NCI-H226 (cell line): ENCODE measurements around the gene CRYBB2.
"Not testable (repeated sequence)": the region's sequence is repeated elsewhere in the genome, so short reads cannot be mapped to it uniquely, and the experiment has no call there.

Experiments used
- DNase-seq: peaks from one replicate; pipeline ENCODE4 v3.0.0-alpha.2; 2015

The CRYBB2 gene

GRCh38 chr22:25200967-25201366, 18.5 kb upstream of the CRYBB2 start:
- DNase-seq = no peak

DNA sequence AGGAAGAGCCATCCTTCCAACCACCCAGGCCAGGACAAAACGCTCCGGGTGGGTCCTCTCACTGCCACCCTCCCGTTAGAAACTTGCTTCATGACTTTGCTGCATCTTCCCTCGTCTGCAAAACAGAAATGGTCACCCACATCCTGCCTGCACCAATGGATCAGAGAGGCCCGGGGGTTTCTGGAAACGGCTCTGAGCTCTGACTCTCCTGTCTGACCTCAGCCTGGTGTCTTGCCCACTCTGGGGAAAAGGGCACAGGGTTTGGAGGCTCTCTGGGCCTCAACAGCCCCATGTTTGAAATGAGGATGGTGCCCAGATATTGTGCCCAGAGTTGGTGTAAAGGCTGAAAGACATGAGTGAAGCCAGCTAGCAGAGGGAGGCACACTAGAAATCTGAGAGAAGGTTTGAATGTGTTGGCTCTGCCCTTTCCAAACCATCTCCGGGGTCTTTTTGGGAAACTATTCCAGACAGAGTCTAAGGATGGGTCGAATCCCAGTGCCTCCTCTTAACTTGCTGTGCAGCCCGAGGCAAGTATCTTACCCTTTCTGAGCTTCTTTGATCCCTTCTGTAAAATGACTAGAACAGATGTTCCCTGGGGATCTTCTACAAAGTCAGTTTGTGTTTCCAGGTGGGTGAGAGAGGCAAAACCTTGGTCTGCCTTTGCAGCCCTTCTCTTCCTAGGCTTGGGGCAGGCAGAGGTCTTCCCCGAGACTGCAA, 17.7 kb upstream of the CRYBB2 start:
- DNase-seq = no peak

DNA sequence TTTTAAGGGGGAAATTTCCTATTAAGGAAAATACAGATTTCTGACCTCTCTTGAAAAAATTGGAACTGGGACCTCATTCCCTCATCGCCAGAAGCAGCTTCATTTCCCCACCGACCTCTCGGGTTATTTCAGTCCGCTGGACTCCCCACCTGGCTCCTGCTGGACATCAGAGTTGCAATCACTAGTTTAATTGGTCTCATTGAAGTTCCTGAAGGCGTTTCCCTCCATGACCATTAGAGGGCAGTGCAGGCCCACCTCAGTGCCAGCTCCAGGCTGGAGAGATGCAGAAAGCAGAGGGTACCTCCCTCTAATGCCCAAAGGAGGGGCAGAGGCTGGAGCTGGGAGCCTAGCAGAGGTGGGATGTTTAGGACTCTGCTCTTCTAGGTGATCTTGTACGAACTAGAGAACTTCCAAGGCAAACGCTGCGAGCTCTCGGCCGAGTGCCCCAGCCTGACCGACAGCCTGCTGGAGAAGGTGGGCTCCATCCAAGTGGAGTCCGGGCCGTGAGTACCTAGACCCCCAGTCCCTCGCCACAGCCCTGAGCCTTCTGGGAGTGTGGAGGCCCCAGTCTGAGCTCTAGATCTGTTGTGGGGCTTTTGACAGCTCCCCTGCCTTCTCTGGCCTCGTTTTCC, 17.0 kb upstream of the CRYBB2 start:
- no peak for DNase-seq

GRCh38 chr22:25203082-25203481, 16.4 kb upstream of the CRYBB2 start:
- no peak for DNase-seq

DNA sequence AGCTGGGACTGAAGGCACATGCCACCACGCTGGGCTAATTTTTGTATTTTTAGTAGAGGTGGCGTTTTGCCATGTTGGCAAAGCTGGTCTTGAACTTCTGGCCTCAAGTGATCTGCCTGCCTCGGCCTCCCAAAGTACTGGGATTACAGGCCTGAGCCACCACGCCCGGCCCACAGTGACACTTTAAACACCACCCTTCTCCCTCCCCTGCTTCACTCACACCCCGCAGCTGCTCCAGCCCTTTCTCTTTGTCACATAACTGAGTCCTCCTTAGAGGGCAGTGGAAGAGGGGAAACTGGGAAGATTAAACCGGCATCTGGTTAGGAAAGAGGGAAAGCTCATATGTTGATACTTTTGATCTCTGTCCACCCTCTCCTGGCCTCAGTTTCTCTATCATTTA, 14.9 kb upstream of the CRYBB2 start:
- DNase-seq = not testable (repeated sequence)

- no peak for DNase-seq
Observed at GRCh38 chr22:25205847-25206246, 13.6 kb upstream of the CRYBB2 start.

DNA sequence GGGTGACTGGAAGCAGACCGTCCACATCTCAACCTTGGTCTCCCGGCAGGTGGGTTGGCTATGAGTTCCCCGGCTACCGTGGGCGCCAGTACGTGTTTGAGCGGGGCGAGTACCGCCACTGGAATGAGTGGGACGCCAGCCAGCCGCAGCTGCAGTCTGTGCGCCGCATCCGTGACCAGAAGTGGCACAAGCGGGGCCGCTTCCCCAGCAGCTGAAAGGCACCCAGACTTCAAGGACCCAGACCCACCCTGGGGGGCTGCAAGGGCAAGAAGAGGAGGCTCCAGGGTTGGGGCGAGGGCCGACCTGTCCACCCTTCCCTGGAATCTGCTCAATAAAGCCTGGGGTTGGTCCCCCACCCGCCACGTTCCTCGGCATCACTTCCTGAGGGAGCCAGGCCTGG, 12.4 kb upstream of the CRYBB2 start:
- DNase-seq = no peak

DNA sequence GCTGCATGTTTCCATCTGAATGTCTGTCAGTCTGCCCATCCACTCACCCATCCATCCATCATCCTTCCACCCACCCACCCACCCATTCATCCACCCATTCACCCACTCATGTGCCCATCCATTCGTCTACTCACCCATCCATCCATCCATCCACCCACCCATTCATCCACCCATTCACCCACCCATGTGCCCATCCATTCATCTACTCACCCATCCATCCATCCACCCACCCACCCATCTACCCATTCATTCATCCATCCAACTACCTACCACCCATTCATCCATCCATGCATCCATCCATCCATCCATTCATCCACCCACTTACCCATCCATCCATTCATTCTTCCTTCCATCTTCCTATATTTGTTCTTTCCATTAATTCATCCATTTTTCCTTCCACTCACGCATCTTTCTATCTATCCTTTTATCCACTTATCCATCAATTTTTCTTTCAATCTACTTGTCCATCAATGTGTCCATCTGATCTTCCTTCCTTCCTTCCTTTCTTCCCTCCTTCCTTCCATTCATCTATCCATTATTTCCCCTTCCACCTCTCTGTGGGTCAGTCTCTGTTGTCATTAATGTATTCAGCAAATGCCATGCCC, 11.8 kb upstream of the CRYBB2 start:
- no peak for DNase-seq

- no peak for DNase-seq
Observed at GRCh38 chr22:25208328-25208727, 11.1 kb upstream of the CRYBB2 start.

DNA sequence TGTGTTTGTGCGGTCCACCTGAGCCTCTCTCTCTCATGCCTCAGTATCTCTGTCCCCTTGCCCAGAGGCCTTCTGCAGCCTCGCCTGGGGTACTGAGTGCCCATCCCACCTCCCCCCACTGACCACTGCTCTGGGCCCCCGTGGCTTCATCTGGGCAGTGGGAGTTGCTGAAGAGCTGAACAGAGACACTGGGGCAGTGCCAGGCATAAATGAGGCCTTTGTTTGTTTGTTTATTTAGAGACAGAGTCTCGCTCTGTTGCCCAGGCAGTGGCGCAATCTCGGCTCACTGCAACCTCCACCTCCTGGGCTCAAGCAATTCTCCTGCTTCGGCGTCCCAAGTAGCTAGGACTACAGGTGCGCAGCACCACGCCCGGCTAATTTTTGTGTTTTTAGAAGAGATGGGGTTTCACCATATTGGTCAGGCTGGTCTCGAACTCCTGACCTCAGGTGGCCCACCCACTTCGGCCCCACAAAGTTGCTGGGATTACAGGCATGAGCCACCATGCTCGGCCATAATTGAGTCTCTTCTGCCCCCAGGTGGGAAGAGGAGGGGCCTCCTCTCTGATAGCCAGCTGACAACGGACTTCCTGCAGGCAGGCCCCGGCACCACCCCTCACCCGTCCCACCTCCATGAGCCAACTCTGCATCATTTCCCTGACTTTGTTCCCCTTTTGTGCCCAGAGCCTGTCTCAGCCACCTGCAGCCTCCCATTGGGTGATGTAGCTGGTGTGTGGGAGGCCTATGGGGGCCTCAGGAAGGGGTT, 10.5 kb upstream of the CRYBB2 start:
- no peak for DNase-seq

- no peak for DNase-seq
Observed at GRCh38 chr22:25210793-25211192, 8.6 kb upstream of the CRYBB2 start.

DNA sequence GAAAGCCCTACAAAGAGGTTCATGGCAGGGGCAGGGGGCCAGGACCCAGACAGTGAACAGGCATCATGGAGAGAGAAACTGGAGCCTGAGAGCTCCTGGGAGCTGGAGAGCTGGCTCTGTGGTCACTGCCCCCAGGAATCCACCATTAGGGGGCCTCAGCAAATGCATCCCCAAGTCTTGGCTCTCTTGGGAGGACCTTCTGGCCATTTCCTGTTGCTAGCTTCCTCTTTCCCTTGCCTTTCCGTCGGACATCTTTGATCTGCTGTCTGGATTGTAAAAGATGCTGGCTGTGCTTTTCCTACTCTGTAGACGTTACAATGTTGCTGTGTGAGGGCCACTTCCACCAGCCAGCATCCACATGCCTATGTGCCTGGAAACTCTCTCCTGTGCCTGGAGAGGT, 7.1 kb upstream of the CRYBB2 start:
- DNase-seq = no peak

DNA sequence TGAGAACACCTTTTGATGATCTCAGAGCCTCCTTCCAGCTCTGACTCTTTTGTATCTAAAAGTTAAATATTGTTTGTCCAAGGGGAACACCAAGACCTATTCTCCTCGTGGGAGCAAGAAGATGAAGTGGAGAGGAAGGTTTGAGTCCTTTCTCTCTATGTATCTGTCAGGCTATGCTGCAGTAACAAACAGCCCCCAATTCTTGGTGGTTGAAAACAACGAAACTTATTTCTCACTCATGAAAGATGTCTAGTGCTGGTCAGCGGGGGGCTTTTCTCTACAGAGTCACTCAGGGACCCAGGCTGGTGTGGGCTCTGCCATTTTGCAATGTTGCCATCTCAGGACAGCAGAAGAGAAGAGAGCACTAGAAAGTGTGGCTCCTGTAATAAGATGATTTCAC, 6.2 kb upstream of the CRYBB2 start:
- DNase-seq = no peak

- DNase-seq = no peak
Observed at GRCh38 chr22:25216230-25216629, 3.2 kb upstream of the CRYBB2 start.

GRCh38 chr22:25219948-25220442, 556 bp downstream of the CRYBB2 start:
- DNase-seq = no peak

DNA sequence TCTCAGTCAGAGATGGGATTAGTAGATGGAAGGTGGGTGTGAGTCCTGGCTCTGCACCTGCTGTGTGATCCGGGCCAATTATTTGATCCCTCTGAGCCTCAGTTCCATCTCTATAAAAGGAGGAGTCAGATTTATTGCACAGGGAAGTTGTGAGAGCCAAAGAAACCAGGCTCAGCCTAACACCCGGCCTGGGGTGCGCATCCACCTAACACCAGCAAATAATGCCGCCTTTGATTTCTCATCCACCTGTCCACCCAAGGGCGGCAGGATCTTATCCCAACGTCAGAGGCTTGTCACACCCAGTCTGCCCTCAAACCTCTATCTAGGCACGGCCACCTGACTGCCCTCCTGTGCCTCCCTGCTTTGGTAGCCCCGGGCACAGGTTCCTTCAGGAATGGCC, 2.4 kb downstream of the CRYBB2 start:
- no peak for DNase-seq

GRCh38 chr22:25223269-25223850, 3.9 kb downstream of the CRYBB2 start:
- no peak for DNase-seq

DNA sequence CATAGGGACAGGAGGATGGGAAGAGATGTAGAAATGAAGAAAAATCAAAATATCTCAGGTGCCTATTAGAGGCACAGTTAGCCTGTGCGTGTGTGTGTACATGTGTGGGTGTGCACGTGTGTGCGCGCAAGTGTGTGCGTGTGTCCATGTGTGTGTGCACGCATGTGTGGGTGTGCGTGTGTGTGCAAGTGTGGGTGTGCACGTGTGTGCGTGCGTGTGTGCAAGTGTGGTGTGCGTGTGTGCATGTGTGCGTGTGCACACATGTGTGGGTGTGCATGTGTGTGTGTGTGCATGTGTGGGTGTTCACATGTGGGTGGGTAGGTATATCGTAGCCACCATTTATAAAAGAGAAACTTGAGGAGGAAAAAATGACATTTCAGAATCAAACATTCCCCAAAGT, 9.4 kb downstream of the CRYBB2 start:
- no peak for DNase-seq

- not testable (repeated sequence) for DNase-seq
Observed at GRCh38 chr22:25230760-25231159, 11.3 kb downstream of the CRYBB2 start.

- no peak for DNase-seq
Observed at GRCh38 chr22:25232301-25232700, 12.9 kb downstream of the CRYBB2 start.

DNA sequence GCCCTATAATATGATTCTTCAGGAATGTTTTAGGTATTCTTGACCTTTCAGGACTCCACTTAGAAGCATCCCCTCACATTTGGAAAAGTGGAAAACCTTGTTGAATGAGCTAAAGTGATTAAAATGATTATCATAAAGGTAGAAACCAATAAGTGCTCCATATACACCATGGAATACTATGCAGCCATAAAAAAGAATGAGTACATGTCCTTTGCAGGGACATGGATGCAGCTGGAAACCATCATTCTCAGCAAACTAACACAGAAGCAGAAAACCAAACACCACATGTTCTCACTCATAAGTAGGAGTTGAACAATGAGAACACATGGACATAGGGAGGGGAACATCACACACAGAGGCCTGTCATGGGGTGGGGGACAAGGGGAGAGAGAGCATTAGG, 14.3 kb downstream of the CRYBB2 start:
- DNase-seq = not testable (repeated sequence)

GRCh38 chr22:25235547-25236290, 16.3 kb downstream of the CRYBB2 start:
- peak; percentile 43 for DNase-seq
